HG03064 (cell line): ENCODE data around the gene KNCN.

Experiments used
- ATAC-seq: cut with Tn5 transposase; IDR thresholded peaks from one replicate; pipeline ENCODE4 v1.9.1; 2021; ENCODE audit warnings: low read depth; ENCODE audit not compliant: unreplicated experiment

The KNCN gene

DNA sequence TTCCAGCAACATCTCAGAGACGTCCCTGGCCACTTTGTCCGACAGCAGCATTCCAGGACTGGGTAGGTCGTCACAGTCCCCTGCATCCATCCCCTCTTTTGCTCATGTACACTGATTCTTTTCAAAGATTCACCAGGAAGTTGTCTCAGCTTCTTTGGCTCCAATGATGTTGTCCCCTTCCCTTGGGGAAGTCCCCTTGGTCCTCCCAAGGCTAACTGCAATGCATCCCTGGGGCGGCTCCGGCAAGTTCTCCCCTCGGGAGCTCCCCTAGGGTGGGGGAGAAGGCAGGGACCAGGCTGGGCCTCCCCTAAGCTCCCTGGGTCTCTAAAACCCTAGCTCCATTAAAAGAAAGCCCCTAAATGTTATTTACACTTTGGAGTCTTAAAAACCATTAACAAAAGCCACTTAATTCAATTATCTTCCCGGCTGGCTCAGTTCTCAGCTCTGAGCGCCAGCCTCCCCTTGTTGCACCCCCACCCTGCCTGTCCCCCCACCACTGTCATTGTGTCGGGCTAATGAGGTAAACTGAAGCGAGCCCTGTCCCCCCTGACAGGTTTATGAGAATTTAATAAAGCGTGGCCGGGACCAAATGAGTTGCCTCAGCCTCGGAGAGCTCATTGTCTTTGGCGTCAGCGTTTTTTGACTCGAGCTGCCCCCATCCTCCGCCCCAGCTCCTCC lies 25.3 kb downstream of the KNCN start:
- ATAC-seq = no peak

GRCh38 chr1:46525253-46525983 lies 26.0 kb downstream of the KNCN start:
- no peak for ATAC-seq

- ATAC-seq = no peak
These were observed 26.6 kb downstream of the KNCN start for GRCh38 chr1:46524843-46525242.

DNA sequence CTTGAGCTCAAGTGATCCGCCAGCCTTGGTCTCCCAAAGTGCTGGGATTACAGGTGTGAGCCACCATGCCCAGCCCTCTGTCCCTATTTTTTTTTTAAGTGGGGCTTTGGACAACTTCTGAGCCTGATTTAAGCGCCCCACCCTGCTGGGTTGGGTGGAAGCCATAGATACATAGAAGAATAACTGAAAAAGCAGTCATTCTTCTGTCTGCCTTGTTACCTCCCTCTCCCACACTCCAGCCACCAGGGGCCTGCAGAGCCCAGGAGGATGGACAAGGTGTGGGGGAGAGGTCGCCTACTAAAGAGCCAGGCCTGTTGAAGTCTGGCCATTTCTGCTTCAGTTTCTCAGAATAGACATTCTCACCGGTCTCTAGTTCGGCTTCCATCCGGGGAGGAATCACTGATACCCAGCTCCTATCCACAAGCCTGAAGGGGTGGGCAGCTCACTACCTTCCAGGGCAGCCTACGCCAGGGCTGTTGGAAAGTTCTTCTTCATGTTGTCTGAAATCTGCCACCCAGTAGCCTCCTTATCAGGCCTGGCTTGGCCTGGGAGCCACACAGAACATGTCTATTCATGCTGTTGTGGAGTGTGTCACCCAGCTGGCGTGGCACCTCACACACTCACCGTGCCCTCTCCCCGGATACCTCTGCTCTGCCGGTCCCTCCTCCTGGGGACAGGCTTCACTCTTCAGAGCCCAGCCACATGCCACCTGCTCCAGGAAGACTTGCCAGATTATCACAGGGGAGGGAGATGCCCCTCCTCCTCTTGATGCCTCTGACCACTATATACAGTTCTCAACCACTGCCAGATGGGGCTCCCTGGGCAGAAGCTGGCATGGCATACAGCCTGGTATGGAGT lies 27.7 kb downstream of the KNCN start:
- ATAC-seq = no peak

DNA sequence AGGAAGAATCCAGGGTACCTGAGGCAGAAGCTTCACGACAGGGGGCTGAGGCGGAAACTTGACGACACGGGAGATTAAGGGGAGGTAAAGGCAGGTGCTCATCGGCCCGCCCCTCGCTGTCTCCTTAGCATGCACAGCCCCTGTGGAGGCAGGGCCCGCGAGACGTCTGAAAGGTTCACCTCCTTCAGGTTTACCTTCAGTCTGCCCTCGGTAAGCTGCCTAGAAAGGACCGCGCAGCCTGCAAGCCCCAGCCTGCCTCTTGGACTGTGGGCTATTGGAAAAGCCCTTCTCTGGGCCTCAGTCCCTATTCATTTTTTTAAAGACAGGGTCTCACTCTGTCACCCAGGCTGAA lies 28.5 kb downstream of the KNCN start:
- ATAC-seq = no peak

GRCh38 chr1:46522184-46522968 lies 29.1 kb downstream of the KNCN start:
- ATAC-seq = no peak

DNA sequence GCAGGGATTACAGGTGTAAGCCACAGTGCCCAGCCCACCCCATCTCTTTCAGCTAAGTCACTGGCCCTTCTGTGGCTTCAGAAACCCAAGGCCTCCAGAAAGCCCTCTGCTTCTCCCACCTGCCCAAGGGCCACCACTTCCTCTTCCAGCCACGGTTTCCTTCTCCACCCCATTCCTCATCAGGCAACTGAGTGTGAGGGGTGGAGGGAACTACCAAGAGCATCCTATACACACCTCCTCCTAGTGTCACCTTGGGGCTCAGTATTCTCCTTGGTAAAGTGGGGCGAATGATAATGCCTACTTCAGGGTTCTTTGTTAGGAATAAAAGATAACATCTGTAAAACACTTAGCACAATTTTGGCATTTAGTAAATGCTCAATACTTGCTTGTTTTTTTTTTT lies 30.0 kb downstream of the KNCN start:
- no peak for ATAC-seq

DNA sequence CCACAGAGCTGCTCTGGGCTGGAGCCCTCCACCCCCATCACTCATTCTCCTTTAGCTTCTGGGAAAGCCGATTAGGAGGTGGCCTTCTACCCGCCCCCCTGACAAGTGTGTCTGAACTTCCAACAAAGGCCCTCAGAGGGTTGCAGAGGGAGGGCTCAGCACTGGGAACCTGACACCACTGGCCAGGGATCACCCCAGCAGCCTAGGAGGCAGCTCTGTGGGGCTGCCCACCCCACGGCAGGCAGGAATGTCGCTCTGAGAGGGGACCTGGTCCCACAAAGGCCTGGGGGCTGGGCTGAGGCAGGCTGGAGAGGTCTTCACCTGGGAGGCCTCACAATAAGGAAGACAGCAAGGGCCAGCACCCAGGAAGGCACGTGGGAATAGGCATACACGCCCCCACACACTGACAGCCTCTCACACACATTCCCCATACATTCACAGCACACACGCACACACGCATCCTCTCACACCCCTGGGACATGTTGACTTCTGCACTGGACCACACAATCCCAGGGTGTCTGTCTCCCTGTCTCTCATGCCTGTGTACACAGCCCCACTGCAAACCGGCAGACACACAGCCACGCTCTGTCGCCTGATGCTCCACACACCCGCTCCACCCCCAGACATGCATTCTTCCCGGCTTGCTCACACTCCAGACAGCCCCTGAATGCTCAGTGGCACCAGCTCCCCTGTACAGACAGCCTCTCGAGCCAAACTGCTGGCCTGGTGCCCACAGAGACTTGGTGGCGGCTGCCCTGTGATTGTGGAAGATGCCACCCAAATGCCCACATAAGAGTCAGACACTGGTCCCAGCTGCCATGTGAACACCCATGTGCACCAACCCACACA lies 31.2 kb downstream of the KNCN start:
- no peak for ATAC-seq

DNA sequence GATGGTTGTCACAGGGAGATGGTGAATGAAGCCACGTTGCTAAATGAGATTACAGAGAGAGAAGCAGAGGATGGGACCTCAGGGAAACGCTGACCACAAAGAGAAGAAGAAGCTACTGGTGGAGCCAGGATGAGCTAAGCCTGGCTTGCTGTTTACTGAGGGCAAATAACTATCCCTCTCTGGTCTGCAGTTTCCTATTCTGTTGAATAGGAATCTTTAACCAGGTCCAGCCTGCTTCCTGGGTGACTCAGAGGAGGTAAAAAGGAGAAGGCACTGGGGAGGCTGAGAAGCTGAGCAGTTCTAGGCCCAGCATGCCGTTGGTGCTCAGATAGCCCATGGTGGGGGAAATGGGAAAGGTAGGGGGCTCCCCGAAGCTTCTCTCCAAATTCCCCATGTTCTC lies 32.2 kb downstream of the KNCN start:
- no peak for ATAC-seq

DNA sequence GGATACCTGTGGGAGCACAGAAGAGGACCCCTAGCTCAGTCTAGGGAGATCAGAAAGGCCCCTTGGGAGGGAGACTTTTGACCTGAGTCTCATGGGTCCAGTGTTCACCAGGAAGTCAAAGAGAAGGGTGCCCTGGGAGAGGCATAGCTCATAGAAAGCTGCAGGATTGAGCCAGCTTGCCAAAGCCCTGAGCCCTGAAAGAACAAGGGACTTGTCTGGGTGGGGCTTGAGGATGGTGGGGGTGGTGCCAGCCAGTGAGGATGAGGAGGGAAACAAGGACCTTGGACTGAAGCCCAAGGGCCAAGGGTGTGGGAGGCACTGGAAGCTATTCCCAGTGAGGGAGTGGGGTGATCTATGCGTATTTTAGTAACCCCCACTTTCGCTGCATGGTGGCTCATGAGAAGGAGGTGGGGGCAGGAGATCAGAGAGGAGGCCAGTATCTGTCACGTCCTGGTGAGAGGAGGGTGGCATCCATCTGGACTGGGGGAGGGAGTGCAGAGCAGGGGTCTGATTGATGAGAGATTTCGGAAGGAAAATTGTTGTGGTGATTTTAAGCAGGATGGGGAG lies 33.4 kb downstream of the KNCN start:
- ATAC-seq = no peak

DNA sequence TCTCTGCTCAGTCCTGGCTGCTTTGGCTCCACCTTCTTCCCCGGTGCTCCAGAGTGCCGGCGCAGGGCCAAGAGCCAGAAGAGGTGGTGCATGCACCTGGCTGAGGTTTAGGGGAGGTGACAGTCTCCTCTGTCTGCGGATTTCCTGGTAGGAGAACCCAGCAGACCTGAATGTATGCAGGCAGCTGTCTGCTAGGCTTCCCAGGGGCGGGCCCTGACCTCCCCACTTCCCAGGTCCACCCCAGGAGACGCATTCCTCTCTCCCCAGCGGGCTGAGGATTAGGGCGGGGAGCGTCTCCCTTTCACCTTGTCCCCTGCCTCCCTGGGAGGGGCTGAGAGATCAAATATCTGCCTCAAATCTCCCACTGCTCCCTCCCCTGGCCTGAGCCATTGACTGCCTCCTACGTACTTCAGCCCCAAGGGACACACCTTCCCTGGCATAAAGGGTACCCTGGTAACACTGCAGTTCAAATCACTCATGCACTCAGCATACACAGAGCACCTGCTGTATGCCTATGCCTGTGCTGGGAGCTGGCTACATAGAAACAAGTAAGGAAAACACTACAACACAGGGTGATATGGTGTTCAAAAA lies 34.3 kb downstream of the KNCN start:
- no peak for ATAC-seq

GRCh38 chr1:46516200-46516950 lies 35.1 kb downstream of the KNCN start:
- no peak for ATAC-seq

DNA sequence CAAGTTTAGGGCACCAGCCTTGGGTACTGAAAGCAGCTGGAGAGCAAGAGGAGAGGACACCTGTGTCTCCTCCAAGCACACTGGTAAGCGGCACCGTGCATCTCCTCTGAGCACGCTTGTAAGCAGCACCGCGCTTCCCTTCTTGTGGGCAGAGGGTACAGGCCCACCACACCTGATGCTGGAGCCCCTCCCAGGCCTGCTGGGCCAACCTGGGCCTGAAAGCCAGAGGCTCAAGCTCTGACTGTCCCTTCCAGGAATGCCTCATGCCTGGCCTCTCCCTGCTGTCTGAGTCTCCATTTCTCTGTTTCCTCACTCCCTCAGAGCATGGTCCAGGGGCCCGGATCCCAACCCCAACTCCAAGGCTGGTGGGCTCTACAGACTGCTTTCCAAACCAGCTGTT lies 35.9 kb downstream of the KNCN start:
- ATAC-seq = no peak

- no peak for ATAC-seq
These were observed 37.9 kb downstream of the KNCN start for GRCh38 chr1:46513536-46513935.

- no peak for ATAC-seq
These were observed 38.7 kb downstream of the KNCN start for GRCh38 chr1:46512792-46513190.

DNA sequence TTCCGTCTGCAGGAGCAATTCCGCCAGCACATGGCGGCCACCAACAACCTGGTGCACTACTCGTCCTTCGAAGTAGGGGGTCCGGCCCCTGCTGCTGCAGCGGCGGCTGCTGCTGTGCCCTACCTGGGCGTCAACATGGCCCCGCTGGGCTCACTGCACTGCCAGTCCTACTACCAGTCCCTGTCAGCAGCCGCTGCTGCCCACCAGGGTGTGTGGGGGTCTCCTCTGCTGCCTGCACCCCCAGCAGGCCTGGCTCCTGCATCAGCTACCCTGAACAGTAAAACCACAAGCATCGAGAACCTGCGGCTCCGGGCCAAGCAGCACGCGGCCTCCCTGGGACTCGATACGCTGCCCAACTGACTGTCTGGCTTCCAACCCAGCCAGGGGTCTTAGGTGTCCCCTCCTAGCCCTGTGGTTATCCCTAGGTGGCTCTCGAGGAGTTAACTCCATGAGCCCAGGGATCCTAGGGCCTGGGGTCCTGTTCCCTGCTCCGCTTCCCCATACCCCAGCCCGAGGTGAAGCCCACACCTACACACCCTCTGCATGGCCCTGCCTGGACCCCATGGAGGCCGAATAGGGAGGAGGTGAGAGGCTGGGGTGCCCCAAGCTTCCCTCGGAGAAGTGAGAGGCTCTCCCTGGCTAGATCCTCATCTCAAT lies 39.2 kb downstream of the KNCN start:
- no peak for ATAC-seq

GRCh38 chr1:46510998-46511365 lies 40.5 kb downstream of the KNCN start:
- ATAC-seq = no peak
